ENCODE data around the gene CD274. TPM values are rescaled to one million over a fixed set of nuclear protein-coding genes. Genes with fewer than 3 reads are reported as not detected.

The CD274 gene
- total RNA-seq, 1 experiment from 2014 or later, result 2.5 TPM

DNA sequence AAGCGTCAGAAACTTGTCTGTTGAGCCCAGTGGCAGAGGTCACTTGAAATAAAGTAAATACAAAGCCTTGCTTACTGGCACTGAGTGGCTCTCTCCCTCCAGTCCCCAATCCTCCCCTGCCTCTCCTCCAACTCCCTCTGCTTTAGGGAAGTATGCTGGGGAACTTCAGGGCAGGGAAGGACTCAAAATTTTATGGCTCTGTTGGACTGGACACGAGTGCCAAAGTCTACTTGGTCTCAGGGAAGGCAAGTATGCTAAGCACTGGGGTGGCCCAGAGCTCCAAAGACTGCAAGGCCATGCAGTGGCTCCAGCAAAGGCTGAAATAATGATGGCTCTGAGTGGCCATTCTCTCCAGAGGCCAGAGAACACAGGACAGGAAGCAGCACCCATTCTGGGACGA lies 22.2 kb upstream of the CD274 start (continued):
- no peak for TF ChIP-seq ZNF274 (IDR thresholded peaks at IDR 0.05; ENCODE audit: low read depth, low read length)
- no peak for TF ChIP-seq EZH2 (IDR thresholded peaks at IDR 0.05)
- TF ChIP-seq JUND (IDR thresholded peaks at IDR 0.05), result no peak
- TF ChIP-seq POLR2A (IDR thresholded peaks at IDR 0.05; ENCODE audit: borderline replicate concordance, extremely low read depth, insufficient read depth, insufficient read length), result no peak
- no peak for TF ChIP-seq POLR2AphosphoS5 (IDR thresholded peaks at IDR 0.05; ENCODE audit: low read depth, low read length)
- TF ChIP-seq YY1 (IDR thresholded peaks at IDR 0.05; ENCODE audit: extremely low read depth, insufficient replicate concordance, low read depth, low read length), result no peak

GRCh38 chr9:5428794-5429528 lies 21.4 kb upstream of the CD274 start:
- intact Hi-C loops (cut with micrococcal nuclease), result loop anchor here (5.0 to 10.0 kb wide), 2 partner anchors 667 to 1044 kb away; no protein-coding TSS in a partner anchor
- ChIA-PET CTCF (interaction anchor here (0.8 kb wide), 1 partner anchor 242 kb away, joined by 3 read pairs; no protein-coding TSS in a partner anchor), RAD21 (ENCODE audit: low non-redundant PET in 1 of 2, low total read pairs in 2 of 2, uncharacterized antibody in 2 of 2, unreplicated experiment in 2 of 2) (no interaction called here), POLR2A (interaction anchor here (1.2 kb wide), 1 partner anchor 8 kb away, joined by 5 read pairs; the partner anchor contains the start of gene PLGRKT)
- Histone ChIP-seq H3K79me2 (ENCODE audit: insufficient read depth, low read length) (no peaks in the 10 kb centered on the region), H3K27me3 (ENCODE audit: insufficient read depth, low read length) (no peaks in the 10 kb centered on the region), H3K9ac (ENCODE audit: low read length) (no peak overlapping the region), H3K36me3 (ENCODE audit: control insufficient read depth in 1 of 2, insufficient read depth in 2 of 2, low read length in 2 of 2) (no peaks in the 10 kb centered on the region), H4K20me1 (ENCODE audit: insufficient read depth) (no peaks in the 10 kb centered on the region), H3K4me3 (replicated peaks in 1 of 2; ENCODE audit: low read depth in 1 of 2, low read length in 2 of 2) (no peak overlapping the region), H3K27ac (ENCODE audit: low read depth, low read length) (no peak overlapping the region), H3K9me2 (ENCODE audit: insufficient read depth) (no peaks in the 10 kb centered on the region), H3K4me2 (ENCODE audit: low read length) (no peak overlapping the region), H2AFZ (ENCODE audit: low read depth, low read length, poor library complexity, severe bottlenecking) (no peak overlapping the region), H3K4me1 (ENCODE audit: control insufficient read depth in 1 of 2, insufficient read depth in 2 of 2, low read length in 2 of 2) (no peaks in the 10 kb centered on the region), H3K9me3 (ENCODE audit: control insufficient read depth in 1 of 2, insufficient read depth in 1 of 2, low read depth in 1 of 2, low read length in 2 of 2) (no peaks in the 10 kb centered on the region)
- ATAC-seq, result no peak
- no peak for DNase-seq (ENCODE audit: low read depth, low spot score)
- no TSS peak for BruUV-seq (replicated peaks)
- no peak for TF ChIP-seq ATF3 (IDR thresholded peaks at IDR 0.05)
- TF ChIP-seq, protein P1, sequence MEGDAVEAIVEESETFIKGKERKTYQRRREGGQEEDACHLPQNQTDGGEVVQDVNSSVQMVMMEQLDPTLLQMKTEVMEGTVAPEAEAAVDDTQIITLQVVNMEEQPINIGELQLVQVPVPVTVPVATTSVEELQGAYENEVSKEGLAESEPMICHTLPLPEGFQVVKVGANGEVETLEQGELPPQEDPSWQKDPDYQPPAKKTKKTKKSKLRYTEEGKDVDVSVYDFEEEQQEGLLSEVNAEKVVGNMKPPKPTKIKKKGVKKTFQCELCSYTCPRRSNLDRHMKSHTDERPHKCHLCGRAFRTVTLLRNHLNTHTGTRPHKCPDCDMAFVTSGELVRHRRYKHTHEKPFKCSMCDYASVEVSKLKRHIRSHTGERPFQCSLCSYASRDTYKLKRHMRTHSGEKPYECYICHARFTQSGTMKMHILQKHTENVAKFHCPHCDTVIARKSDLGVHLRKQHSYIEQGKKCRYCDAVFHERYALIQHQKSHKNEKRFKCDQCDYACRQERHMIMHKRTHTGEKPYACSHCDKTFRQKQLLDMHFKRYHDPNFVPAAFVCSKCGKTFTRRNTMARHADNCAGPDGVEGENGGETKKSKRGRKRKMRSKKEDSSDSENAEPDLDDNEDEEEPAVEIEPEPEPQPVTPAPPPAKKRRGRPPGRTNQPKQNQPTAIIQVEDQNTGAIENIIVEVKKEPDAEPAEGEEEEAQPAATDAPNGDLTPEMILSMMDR (IDR thresholded peaks at IDR 0.05 in 2 of 3, conservative IDR thresholded peaks at IDR 0.05 in 1 of 3; ENCODE audit: borderline replicate concordance in 1 of 3, insufficient read depth in 1 of 3, low read depth in 2 of 3, low read length in 2 of 3), result no peak
- TF ChIP-seq, protein P2, sequence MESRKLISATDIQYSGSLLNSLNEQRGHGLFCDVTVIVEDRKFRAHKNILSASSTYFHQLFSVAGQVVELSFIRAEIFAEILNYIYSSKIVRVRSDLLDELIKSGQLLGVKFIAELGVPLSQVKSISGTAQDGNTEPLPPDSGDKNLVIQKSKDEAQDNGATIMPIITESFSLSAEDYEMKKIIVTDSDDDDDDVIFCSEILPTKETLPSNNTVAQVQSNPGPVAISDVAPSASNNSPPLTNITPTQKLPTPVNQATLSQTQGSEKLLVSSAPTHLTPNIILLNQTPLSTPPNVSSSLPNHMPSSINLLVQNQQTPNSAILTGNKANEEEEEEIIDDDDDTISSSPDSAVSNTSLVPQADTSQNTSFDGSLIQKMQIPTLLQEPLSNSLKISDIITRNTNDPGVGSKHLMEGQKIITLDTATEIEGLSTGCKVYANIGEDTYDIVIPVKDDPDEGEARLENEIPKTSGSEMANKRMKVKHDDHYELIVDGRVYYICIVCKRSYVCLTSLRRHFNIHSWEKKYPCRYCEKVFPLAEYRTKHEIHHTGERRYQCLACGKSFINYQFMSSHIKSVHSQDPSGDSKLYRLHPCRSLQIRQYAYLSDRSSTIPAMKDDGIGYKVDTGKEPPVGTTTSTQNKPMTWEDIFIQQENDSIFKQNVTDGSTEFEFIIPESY (IDR thresholded peaks at IDR 0.05; ENCODE audit: extremely low read depth, insufficient replicate concordance, low read length), result no peak
- TF ChIP-seq FOSL1 (IDR thresholded peaks at IDR 0.05; ENCODE audit: low read depth), result no peak
- no peak for TF ChIP-seq EZH2phosphoT487 (IDR thresholded peaks at IDR 0.05; ENCODE audit: borderline replicate concordance)
- TF ChIP-seq EGR1 (IDR thresholded peaks at IDR 0.05; ENCODE audit: low read depth), result no peak
